ENCODE measurements around the gene LAMTOR2. TPM values are rescaled to one million over a fixed set of nuclear protein-coding genes. Genes with fewer than 3 reads are reported as not detected.
"Not testable (repeated sequence)": the region's sequence is repeated elsewhere in the genome, so short reads cannot be mapped to it uniquely, and the experiment has no call there.

The LAMTOR2 gene
- polyA plus RNA-seq, 1 donor from 2014 or later, result 81.3 TPM

DNA sequence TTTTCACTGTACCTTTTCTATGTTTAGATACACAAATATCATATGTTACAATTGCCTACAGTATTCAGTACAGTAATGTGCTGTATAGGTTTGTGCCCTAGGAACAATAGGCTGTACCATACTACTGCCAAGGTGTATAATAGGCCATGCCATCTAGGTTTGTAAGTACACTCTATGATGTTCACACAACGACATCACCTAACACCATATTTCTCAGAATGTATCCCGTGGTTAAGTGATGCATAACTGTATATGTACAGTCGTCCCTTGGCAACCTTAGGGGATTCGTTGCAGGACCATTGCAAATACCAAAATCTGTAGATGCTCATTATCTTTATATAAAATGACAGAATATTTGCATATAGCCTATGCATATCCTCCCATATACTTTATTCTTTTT lies 28.0 kb upstream of the LAMTOR2 start:
- H3K9ac ChIP-seq (ENCODE audit: low read length), result no peak overlapping the region
- no peaks in the 10 kb centered on the region for H4K20me1 ChIP-seq (ENCODE audit: insufficient read depth)
- H3K27me3 ChIP-seq (ENCODE audit: insufficient read depth, low read depth, low read length), result no peaks in the 10 kb centered on the region
- H3K27ac ChIP-seq (ENCODE audit: low read length), result no peak overlapping the region
- no peaks in the 10 kb centered on the region for H3K9me3 ChIP-seq (ENCODE audit: low read length)
- no peaks in the 10 kb centered on the region for H3K79me2 ChIP-seq (replicated peaks; ENCODE audit: insufficient read depth, low read length)
- H3K4me3 ChIP-seq (ENCODE audit: low read length), result no peak overlapping the region
- no peaks in the 10 kb centered on the region for H3K36me3 ChIP-seq (ENCODE audit: insufficient read depth, low read length)
- no peaks in the 10 kb centered on the region for H3F3A ChIP-seq (ENCODE audit: insufficient read depth, low read length, poor library complexity, severe bottlenecking)
- H2AFZ ChIP-seq (ENCODE audit: low read depth, low read length), result no peak overlapping the region
- no peaks in the 10 kb centered on the region for H3K9me2 ChIP-seq (ENCODE audit: insufficient read depth, low read length)
- H3K4me2 ChIP-seq (ENCODE audit: low read length), result no peak overlapping the region
- no peak for TF ChIP-seq EP300 (conservative IDR thresholded peaks at IDR 0.05; ENCODE audit: poor library complexity, severe bottlenecking)
- TF ChIP-seq MXI1 (conservative IDR thresholded peaks at IDR 0.05; ENCODE audit: poor library complexity, severe bottlenecking), result no peak
- no peak for TF ChIP-seq TAF1 (IDR thresholded peaks at IDR 0.05; ENCODE audit: low read depth)
- TF ChIP-seq POLR2AphosphoS5 (IDR thresholded peaks at IDR 0.05), result no peak
- TF ChIP-seq RAD21 (conservative IDR thresholded peaks at IDR 0.05), result no peak
- TF ChIP-seq, protein P1, sequence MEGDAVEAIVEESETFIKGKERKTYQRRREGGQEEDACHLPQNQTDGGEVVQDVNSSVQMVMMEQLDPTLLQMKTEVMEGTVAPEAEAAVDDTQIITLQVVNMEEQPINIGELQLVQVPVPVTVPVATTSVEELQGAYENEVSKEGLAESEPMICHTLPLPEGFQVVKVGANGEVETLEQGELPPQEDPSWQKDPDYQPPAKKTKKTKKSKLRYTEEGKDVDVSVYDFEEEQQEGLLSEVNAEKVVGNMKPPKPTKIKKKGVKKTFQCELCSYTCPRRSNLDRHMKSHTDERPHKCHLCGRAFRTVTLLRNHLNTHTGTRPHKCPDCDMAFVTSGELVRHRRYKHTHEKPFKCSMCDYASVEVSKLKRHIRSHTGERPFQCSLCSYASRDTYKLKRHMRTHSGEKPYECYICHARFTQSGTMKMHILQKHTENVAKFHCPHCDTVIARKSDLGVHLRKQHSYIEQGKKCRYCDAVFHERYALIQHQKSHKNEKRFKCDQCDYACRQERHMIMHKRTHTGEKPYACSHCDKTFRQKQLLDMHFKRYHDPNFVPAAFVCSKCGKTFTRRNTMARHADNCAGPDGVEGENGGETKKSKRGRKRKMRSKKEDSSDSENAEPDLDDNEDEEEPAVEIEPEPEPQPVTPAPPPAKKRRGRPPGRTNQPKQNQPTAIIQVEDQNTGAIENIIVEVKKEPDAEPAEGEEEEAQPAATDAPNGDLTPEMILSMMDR (IDR thresholded peaks at IDR 0.05; ENCODE audit: poor library complexity, severe bottlenecking), result no peak
- TF ChIP-seq REST (IDR thresholded peaks at IDR 0.05; ENCODE audit: borderline replicate concordance), result no peak
- no peak for TF ChIP-seq SMC3 (conservative IDR thresholded peaks at IDR 0.05; ENCODE audit: poor library complexity)
- TF ChIP-seq EZH2 (IDR thresholded peaks at IDR 0.05; ENCODE audit: borderline replicate concordance, insufficient read depth, low read length, poor library complexity, severe bottlenecking), result no peak

DNA sequence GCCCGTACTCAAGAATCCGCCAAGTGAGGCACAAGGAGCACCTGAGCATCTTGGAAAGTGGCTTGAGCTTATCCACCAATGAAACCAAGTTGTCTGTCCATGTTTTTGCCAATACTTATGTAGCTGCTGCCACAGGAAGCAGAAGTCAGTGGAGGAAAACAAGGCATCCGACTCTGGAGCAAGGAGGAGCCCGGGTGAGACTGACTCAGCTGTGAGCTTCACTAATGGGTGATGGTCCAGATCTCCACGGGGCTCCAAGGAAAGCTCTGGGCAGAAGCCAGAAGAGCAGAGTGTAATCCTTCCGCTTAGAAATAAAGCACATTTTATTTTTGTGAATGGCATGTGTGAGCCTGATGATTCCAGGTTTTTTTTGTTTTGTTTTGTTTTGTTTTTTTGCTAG lies 21.6 kb upstream of the LAMTOR2 start:
- Histone ChIP-seq H3K79me2 (replicated peaks; ENCODE audit: insufficient read depth, low read length) (no peaks in the 10 kb centered on the region), H3K27me3 (ENCODE audit: insufficient read depth, low read depth, low read length) (no peaks in the 10 kb centered on the region), H2AFZ (ENCODE audit: low read depth, low read length) (no peak overlapping the region), H3K4me2 (ENCODE audit: low read length) (no peak overlapping the region), H3K4me3 (ENCODE audit: low read length) (no peak overlapping the region), H4K20me1 (ENCODE audit: insufficient read depth) (no peaks in the 10 kb centered on the region), H3K9me2 (ENCODE audit: insufficient read depth, low read length) (no peaks in the 10 kb centered on the region), H3K9ac (ENCODE audit: low read length) (no peak overlapping the region), H3K27ac (ENCODE audit: low read length) (no peak overlapping the region), H3K9me3 (ENCODE audit: low read length) (no peaks in the 10 kb centered on the region), H3F3A (ENCODE audit: insufficient read depth, low read length, poor library complexity, severe bottlenecking) (no peaks in the 10 kb centered on the region), H3K36me3 (ENCODE audit: insufficient read depth, low read length) (no peaks in the 10 kb centered on the region)
- TF ChIP-seq, protein P1 (IDR thresholded peaks at IDR 0.05; ENCODE audit: poor library complexity, severe bottlenecking), result no peak
- TF ChIP-seq POLR2AphosphoS5 (IDR thresholded peaks at IDR 0.05), result no peak
- TF ChIP-seq SMC3 (conservative IDR thresholded peaks at IDR 0.05; ENCODE audit: poor library complexity), result no peak

- not testable (repeated sequence) for H3K4me3 ChIP-seq (ENCODE audit: low read length); H3K9ac ChIP-seq (ENCODE audit: low read length); H3K4me2 ChIP-seq (ENCODE audit: low read length); H3K27me3 ChIP-seq (ENCODE audit: insufficient read depth, low read depth, low read length); H3K9me2 ChIP-seq (ENCODE audit: insufficient read depth, low read length); H3K9me3 ChIP-seq (ENCODE audit: low read length); H4K20me1 ChIP-seq (ENCODE audit: insufficient read depth); H3K27ac ChIP-seq (ENCODE audit: low read length); H2AFZ ChIP-seq (ENCODE audit: low read depth, low read length); H3K79me2 ChIP-seq (replicated peaks; ENCODE audit: insufficient read depth, low read length); H3K36me3 ChIP-seq (ENCODE audit: insufficient read depth, low read length); H3F3A ChIP-seq (ENCODE audit: insufficient read depth, low read length, poor library complexity, severe bottlenecking)
These were observed 19.6 kb upstream of the LAMTOR2 start for GRCh38 chr1:156034991-156035390.
